Measurements from ENCODE around the gene SAPCD2.
"Not testable (repeated sequence)": the region's sequence is repeated elsewhere in the genome, so short reads cannot be mapped to it uniquely, and the experiment has no call there.

Gene SAPCD2

GRCh38 chr9:137070201-137070905 lies at the start of gene SAPCD2:
TSS of gene SAPCD2 (minus strand) at chr9:137070557. CDS start at chr9:137070460, 97 bp downstream.
- peak; percentile 95 for DNase-seq

- DNase-seq = not testable (repeated sequence)
Observed at GRCh38 chr9:137118092-137118603, 47.8 kb upstream of the SAPCD2 start.

GRCh38 chr9:137117269-137117731 lies 46.9 kb upstream of the SAPCD2 start:
- no peak for DNase-seq

- DNase-seq = no peak
Observed at GRCh38 chr9:137116728-137117127, 46.4 kb upstream of the SAPCD2 start.

GRCh38 chr9:137116027-137116507 lies 45.7 kb upstream of the SAPCD2 start:
- no peak for DNase-seq

GRCh38 chr9:137115394-137116026 lies 45.2 kb upstream of the SAPCD2 start:
- DNase-seq = no peak

- DNase-seq = peak; percentile 68
Observed at GRCh38 chr9:137114613-137115393, 44.4 kb upstream of the SAPCD2 start, which contains the start of gene DPP7. TSS of gene DPP7 (minus strand) at chr9:137114733. CDS start at chr9:137114713, 20 bp downstream.

GRCh38 chr9:137114220-137114612 lies 43.9 kb upstream of the SAPCD2 start:
- DNase-seq = peak; percentile 66

- no peak for DNase-seq
Observed at GRCh38 chr9:137113385-137114159, 43.2 kb upstream of the SAPCD2 start.

- DNase-seq = no peak
Observed at GRCh38 chr9:137112564-137113384, 42.4 kb upstream of the SAPCD2 start.

- DNase-seq = no peak
Observed at GRCh38 chr9:137111788-137112563, 41.6 kb upstream of the SAPCD2 start.

- DNase-seq = no peak
Observed at GRCh38 chr9:137110911-137111787, 40.8 kb upstream of the SAPCD2 start.

GRCh38 chr9:137110147-137110910 lies 40.0 kb upstream of the SAPCD2 start:
- DNase-seq = no peak

GRCh38 chr9:137109250-137110146 lies 39.1 kb upstream of the SAPCD2 start:
- no peak for DNase-seq

GRCh38 chr9:137108608-137109249 lies 38.4 kb upstream of the SAPCD2 start:
- DNase-seq = no peak

GRCh38 chr9:137107982-137108381 lies 37.6 kb upstream of the SAPCD2 start:
- no peak for DNase-seq

- no peak for DNase-seq
Observed at GRCh38 chr9:137107312-137107921, 37.1 kb upstream of the SAPCD2 start.

Data from NCI-H2171 treated with DMSO at 0.1 percent for 48 hours (cell line).